OCI-LY3 (cell line): ENCODE results near the gene ALKBH4.
"Not testable (repeated sequence)": the region's sequence is repeated elsewhere in the genome, so short reads cannot be mapped to it uniquely, and the experiment has no call there.

Source experiments
- CTCF ChIP-seq: fragments of 200-600, 300-600 bp; sonication (generic); IDR thresholded peaks from 2 replicates; pipeline ENCODE4 v1.5.1; 2014; ENCODE audit warnings: antibody characterized with exemption, low read length, low read depth
- EZH2phosphoT487 ChIP-seq: fragments of 200-600 bp; shearing (Covaris generic); IDR thresholded peaks from 2 replicates; pipeline ENCODE4 v1.6.1; 2018; ENCODE audit warnings: antibody characterized with exemption, mixed run types, low read depth

- not testable (repeated sequence) for TF ChIP-seq CTCF, EZH2phosphoT487
These were observed 29.9 kb upstream of the ALKBH4 start for GRCh38 chr7:102494473-102495149.
